IMR-90 (cell line): ENCODE results near the gene FGF6. TPM values are rescaled to one million over a fixed set of nuclear protein-coding genes. Genes with fewer than 3 reads are reported as not detected.

Experiments
- ATAC-seq: fragments of 200-7000 bp; cut with Tn5 transposase; 2 replicates; pipeline ENCODE4 v1.9.1; 2020; ENCODE audit warnings: low read depth, mild to moderate bottlenecking, moderate library complexity
- BruUV-seq: library from RNA; stranded (reverse); fragments of 400-500 nt; replicated peaks from 2 replicates; lab custom pipeline; 2021; lab: Mats Ljungman, UMichigan
- CTCF ChIA-PET: fragments of 300-600 bp; formaldehyde crosslinking; extraction: SDS; loops from one replicate; lab custom pipeline; 2021; ENCODE audit warnings: antibody characterized with exemption; lab: Yijun Ruan, JAX
- POLR2A ChIA-PET: fragments of 300-600 bp; sonication (Branson Sonifier 250); formaldehyde crosslinking; loops from one replicate; lab custom pipeline; 2022; ENCODE audit warnings: antibody characterized with exemption; ENCODE audit not compliant: unreplicated experiment; lab: Charles Lee
- DNase-seq: peaks from one replicate; pipeline ENCODE4 v3.0.0; 2013
- H2AFZ ChIP-seq: replicated peaks from 2 replicates; pipeline ENCODE3; 2013; ENCODE audit warnings: low read length, mild to moderate bottlenecking; ENCODE audit not compliant: poor library complexity
- H2AK5ac ChIP-seq: 2 replicates; pipeline ENCODE4 v1.6.1; 2013; ENCODE audit warnings: low read depth, low read length, inconsistent platforms
- H2AK9ac ChIP-seq: replicated peaks from 2 replicates; pipeline ENCODE3; 2013; ENCODE audit warnings: mild to moderate bottlenecking, low read depth, low read length, moderate library complexity; ENCODE audit not compliant: poor library complexity
- H2BK120ac ChIP-seq: 2 replicates; pipeline ENCODE4 v1.6.1; 2013; ENCODE audit warnings: low read depth, low read length, inconsistent platforms
- H2BK15ac ChIP-seq: 3 replicates; pipeline ENCODE4 v1.6.1; 2013; ENCODE audit warnings: low read depth, low read length, inconsistent platforms
- H2BK20ac ChIP-seq: 2 replicates; pipeline ENCODE4 v1.6.1; 2013; ENCODE audit warnings: low read depth, mild to moderate bottlenecking, inconsistent platforms, low read length, moderate library complexity
- H2BK5ac ChIP-seq: 2 replicates; pipeline ENCODE4 v1.6.1; 2013; ENCODE audit warnings: mild to moderate bottlenecking, low read depth, low read length, inconsistent platforms; ENCODE audit not compliant: poor library complexity, severe bottlenecking
- H3K14ac ChIP-seq: replicated peaks from 2 replicates; pipeline ENCODE4 v1.6.1; 2013; ENCODE audit warnings: low read depth, low read length, inconsistent platforms
- H3K18ac ChIP-seq: 2 replicates; pipeline ENCODE4 v1.6.1; 2013; ENCODE audit warnings: low read depth, low read length, control low read depth
- H3K23ac ChIP-seq: 2 replicates; pipeline ENCODE4 v1.6.1; 2013; ENCODE audit warnings: low read depth, low read length, inconsistent platforms
- H3K27ac ChIP-seq: 2 replicates; pipeline ENCODE4 v1.5.1; 2013; ENCODE audit warnings: mild to moderate bottlenecking, control low read depth, low read length; ENCODE audit not compliant: insufficient read depth
- H3K27me3 ChIP-seq: 2 replicates; pipeline ENCODE4 v1.6.1; 2013; ENCODE audit warnings: low read length; ENCODE audit not compliant: control insufficient read depth, insufficient read depth
- H3K36me3 ChIP-seq: 2 replicates; pipeline ENCODE4 v1.6.1; 2013; ENCODE audit warnings: low read length, mixed read lengths; ENCODE audit not compliant: control insufficient read depth, insufficient read depth
- H3K4ac ChIP-seq: 2 replicates; pipeline ENCODE4 v1.6.1; 2013; ENCODE audit warnings: low read depth, low read length, inconsistent platforms
- H3K4me1 ChIP-seq: 2 replicates; pipeline ENCODE4 v1.6.1; 2013; ENCODE audit warnings: low read length, mixed read lengths; ENCODE audit not compliant: control insufficient read depth, insufficient read depth
- H3K4me2 ChIP-seq: 2 replicates; pipeline ENCODE4 v1.6.1; 2013; ENCODE audit warnings: low read depth, mild to moderate bottlenecking, control low read depth, low read length, moderate library complexity
- H3K4me3 ChIP-seq: 2 replicates; pipeline ENCODE4 v1.5.1; 2013; ENCODE audit warnings: low read depth, mild to moderate bottlenecking, control low read depth, low read length, moderate library complexity; ENCODE audit not compliant: insufficient read depth
- H3K56ac ChIP-seq: 2 replicates; pipeline ENCODE4 v1.6.1; 2013; ENCODE audit warnings: low read length, inconsistent platforms; ENCODE audit not compliant: insufficient read depth; ENCODE audit errors: extremely low read depth
- H3K79me1 ChIP-seq, 2 experiments: 2 replicates each; pipeline ENCODE4 v1.6.1; 2013; ENCODE audit warnings: low read length in 2 of 2, inconsistent platforms in 1 of 2, low read depth in 1 of 2
- H3K9ac ChIP-seq: 2 replicates; pipeline ENCODE4 v1.6.1; 2013; ENCODE audit warnings: low read depth, low read length, control low read depth
- H3K9me1 ChIP-seq: 2 replicates; pipeline ENCODE4 v1.6.1; 2013; ENCODE audit warnings: low read length, inconsistent platforms; ENCODE audit not compliant: insufficient read depth
- H3K9me3 ChIP-seq: 2 replicates; pipeline ENCODE4 v1.6.1; 2013; ENCODE audit warnings: low read length; ENCODE audit not compliant: control insufficient read depth, insufficient read depth
- H4K20me1 ChIP-seq: 2 replicates; pipeline ENCODE4 v1.6.1; 2013; ENCODE audit warnings: low read length, inconsistent platforms; ENCODE audit not compliant: insufficient read depth
- H4K5ac ChIP-seq: 2 replicates; pipeline ENCODE4 v1.6.1; 2013; ENCODE audit warnings: mild to moderate bottlenecking, low read depth, low read length, control low read depth
- H4K8ac ChIP-seq, 2 experiments: 2 replicates each; pipeline ENCODE4 v1.6.1; 2013; ENCODE audit warnings: low read depth in 2 of 2, low read length in 2 of 2, control low read depth in 1 of 2, inconsistent platforms in 1 of 2
- H4K91ac ChIP-seq: 2 replicates; pipeline ENCODE4 v1.6.1; 2013; ENCODE audit warnings: low read depth, low read length, inconsistent platforms; ENCODE audit not compliant: insufficient read depth
- BHLHE40 ChIP-seq: fragments of 150-350 bp; IDR thresholded peaks from 2 replicates; pipeline ENCODE4 v1.6.1; 2016; ENCODE audit warnings: mild to moderate bottlenecking, low read depth, low read length
- CEBPB ChIP-seq: IDR thresholded peaks from 2 replicates; pipeline ENCODE4 v1.6.1; 2012; ENCODE audit warnings: low read depth, low read length, improper control_type of control experiment
- CHD1 ChIP-seq: IDR thresholded peaks from 2 replicates; pipeline ENCODE4 v1.6.1; 2012; ENCODE audit warnings: low read depth, low read length, improper control_type of control experiment
- CTCF ChIP-seq: conservative IDR thresholded peaks from 2 replicates; pipeline ENCODE4 v1.5.1; 2012; ENCODE audit warnings: mild to moderate bottlenecking, low read depth, low read length, improper control_type of control experiment
- ELK1 ChIP-seq: fragments of 150-350 bp; IDR thresholded peaks from 2 replicates; pipeline ENCODE4 v1.6.1; 2016; ENCODE audit warnings: low read depth, mild to moderate bottlenecking, low read length, moderate library complexity, borderline replicate concordance
- FOS ChIP-seq: fragments of 150-350 bp; IDR thresholded peaks from 2 replicates; pipeline ENCODE4 v1.6.1; 2016; ENCODE audit warnings: low read depth, low read length
- MAFK ChIP-seq: IDR thresholded peaks from 2 replicates; pipeline ENCODE4 v1.6.1; 2012; ENCODE audit warnings: low read depth, low read length, improper control_type of control experiment
- MAZ ChIP-seq: IDR thresholded peaks from 2 replicates; pipeline ENCODE4 v1.6.1; 2012; ENCODE audit warnings: low read depth, mild to moderate bottlenecking, low read length, improper control_type of control experiment, moderate library complexity, borderline replicate concordance
- MXI1 ChIP-seq: IDR thresholded peaks from 2 replicates; pipeline ENCODE4 v1.6.1; 2012; ENCODE audit warnings: low read depth, mild to moderate bottlenecking, low read length, moderate library complexity, borderline replicate concordance
- NFE2L2 ChIP-seq: fragments of 150-350 bp; IDR thresholded peaks from 2 replicates; pipeline ENCODE4 v1.6.1; 2016; ENCODE audit warnings: low read depth, mild to moderate bottlenecking, low read length
- POLR2A ChIP-seq: IDR thresholded peaks from 2 replicates; pipeline ENCODE4 v1.6.1; 2012; ENCODE audit warnings: mild to moderate bottlenecking, low read depth, low read length
- RAD21 ChIP-seq: IDR thresholded peaks from 2 replicates; pipeline ENCODE4 v1.6.1; 2012; ENCODE audit warnings: low read length, improper control_type of control experiment
- RCOR1 ChIP-seq: IDR thresholded peaks from 2 replicates; pipeline ENCODE4 v1.6.1; 2012; ENCODE audit warnings: mild to moderate bottlenecking, low read length, improper control_type of control experiment; ENCODE audit not compliant: insufficient replicate concordance
- RFX5 ChIP-seq: IDR thresholded peaks from 2 replicates; pipeline ENCODE4 v1.8.0; 2012; ENCODE audit warnings: low read depth, mild to moderate bottlenecking, low read length, moderate library complexity
- SMC3 ChIP-seq: fragments of 150-350 bp; IDR thresholded peaks from 2 replicates; pipeline ENCODE4 v1.6.1; 2016; ENCODE audit warnings: low read depth, mild to moderate bottlenecking, antibody characterized with exemption, low read length, moderate library complexity
- USF2 ChIP-seq: fragments of 150-350 bp; IDR thresholded peaks from 2 replicates; pipeline ENCODE4 v1.6.1; 2017; ENCODE audit warnings: mild to moderate bottlenecking, antibody characterized with exemption, low read length, low read depth
- WGBS, 2 experiments: methylation state at CpG; one replicate each; pipeline versions ENCODE4 v1.1.5 to v1.1.7; 2013; ENCODE audit warnings: missing lambda C conversion rate in 2 of 2; ENCODE audit not compliant: insufficient read length in 1 of 2; ENCODE audit errors: extremely low coverage in 2 of 2; 5-methylcytosine and 5-hydroxymethylcytosine counted together
- dilution Hi-C: fragments of 300-500 bp; cut with HindIII; formaldehyde crosslinking; loops from one replicate; pipeline ENCODE4 v1.14.3; 2018; ENCODE audit warnings: low sequenced_read_pairs; ENCODE audit not compliant: unreplicated experiment
- in situ Hi-C: fragments of 300-500 bp; cut with MboI; formaldehyde crosslinking; loops from 3 replicates; pipeline ENCODE4 v1.14.3; 2019; ENCODE audit warnings: low sequenced_read_pairs, inconsistent platforms, mixed read lengths
- intact Hi-C: fragments of 100-400 bp; cut with micrococcal nuclease; formaldehyde crosslinking; loops from 2 replicates; pipeline ENCODE4 v1.10.0; 2022
- polyA plus RNA-seq, 3 experiments: library from polyadenylated mRNA; depleted of rRNA; stranded (reverse); fragments of >200 nt; gene quantifications; 2 replicates each; pipeline ENCODE4 v1.2.3, GENCODE V29; 2012; ENCODE audit warnings: low replicate concordance in 1 of 3
- total RNA-seq: library from RNA; depleted of rRNA; stranded (reverse); fragments of >200 nt; gene quantifications from 2 replicates; pipeline ENCODE4 v1.2.3, GENCODE V29; 2012

FGF6 gene
- total and polyA plus RNA-seq, 2 of the 4 experiments (the other 2 are of a cell fraction) = not detected

GRCh38 chr12:4448371-4448940 lies 2.8 kb upstream of the FGF6 start:
- dilution Hi-C loops = no loop called here
- Histone ChIP-seq H3K79me1 (no peaks in the 10 kb centered on the region), H4K5ac (no peak overlapping the region), H4K8ac (no peak overlapping the region), H3K23ac (no peak overlapping the region), H3K56ac (no peak overlapping the region), H2AK9ac (no peak overlapping the region), H3K14ac (no peak overlapping the region), H3K9me3 (no peaks in the 10 kb centered on the region), H3K9ac (no peak overlapping the region), H3K36me3 (no peaks in the 10 kb centered on the region), H2AFZ (no peak overlapping the region), H4K20me1 (no peaks in the 10 kb centered on the region), H4K91ac (no peak overlapping the region), H2BK15ac (no peak overlapping the region), H3K27me3 (peaks cover 25% of the 10 kb centered on the region), H3K4ac (no peak overlapping the region), H2BK20ac (no peak overlapping the region), H2BK120ac (no peak overlapping the region), H3K27ac (no peak overlapping the region), H3K4me2 (no peak overlapping the region), H3K4me3 (no peak overlapping the region), H2AK5ac (no peak overlapping the region), H3K9me1 (no peaks in the 10 kb centered on the region), H3K18ac (no peak overlapping the region), H3K4me1 (no peaks in the 10 kb centered on the region), H2BK5ac (no peak overlapping the region)
- CTCF ChIA-PET = no interaction called here
- TF ChIP-seq CEBPB (no peak), MAFK (no peak), MAZ (no peak), POLR2A (no peak), RCOR1 (no peak), RAD21 (no peak), FOS (no peak), RFX5 (no peak), CHD1 (no peak), CTCF (no peak), BHLHE40 (no peak), ELK1 (no peak), USF2 (no peak), MXI1 (no peak), SMC3 (no peak), NFE2L2 (no peak)
- no peak for ATAC-seq
- intact Hi-C loops = no loop called here
- in situ Hi-C loops = no loop called here
- POLR2A ChIA-PET = no interaction called here
- BruUV-seq = no TSS peak
- no peak for DNase-seq
- WGBS, 2 experiments = 64% methylated on average over 3 of the region's 6 CpGs; no CpG with 5 or more reads in 1 of the 2 experiments
